ENCODE measurements around the gene FAXDC2. TPM values are rescaled to one million over a fixed set of nuclear protein-coding genes. Genes with fewer than 3 reads are reported as not detected.
"Not testable (repeated sequence)": the region's sequence is repeated elsewhere in the genome, so short reads cannot be mapped to it uniquely, and the experiment has no call there.

The FAXDC2 gene
- total and polyA plus RNA-seq, 9 of the 15 experiments (the other 6 are each of a cell fraction or from before 2014, with no cell fraction given) = 2.4 to 30.0 (median 9.9) TPM

GRCh38 chr5:154822896-154823295, 27.5 kb downstream of the FAXDC2 start:
- peaks cover 10 to 14% of the 10 kb centered on the region in 2 experiments for H3K4me1 ChIP-seq (replicated peaks in 1 of 2; ENCODE audit: control insufficient read depth in 2 of 2, insufficient read depth in 2 of 2, low read length in 2 of 2)
- peaks cover 77% of the 10 kb centered on the region for H3K36me3 ChIP-seq (ENCODE audit: control insufficient read depth, insufficient read depth, low read length)
- BruUV-seq (replicated peaks); FAIRE-seq; in situ Hi-C loops (cut with MboI); H3K9ac ChIP-seq (ENCODE audit: insufficient read depth in 1 of 2, low read depth in 2 of 2, low read length in 2 of 2); H3K9me3 ChIP-seq (replicated peaks; ENCODE audit: control insufficient read depth, insufficient read depth, low read depth, low read length); H3K4me2 ChIP-seq (ENCODE audit: insufficient read depth, low read length); H2AFZ ChIP-seq (ENCODE audit: low read depth, low read length); H3K27ac ChIP-seq (ENCODE audit: extremely low read depth, low read depth, low read length); H4K20me1 ChIP-seq (replicated peaks; ENCODE audit: control insufficient read depth, insufficient read depth, low read length); ATAC-seq; intact Hi-C loops (cut with micrococcal nuclease); H3K9me1 ChIP-seq (ENCODE audit: control insufficient read depth, insufficient read depth, low read length); H3K4me3 ChIP-seq; H3K27me3 ChIP-seq (ENCODE audit: control insufficient read depth in 2 of 2, insufficient read depth in 2 of 2, low read length in 2 of 2); H3K79me2 ChIP-seq (ENCODE audit: control insufficient read depth, insufficient read depth, low read length); DNase-seq (ENCODE audit: extremely low read depth in 1 of 4, low spot score in 3 of 4): not testable (repeated sequence)
- WGBS (ENCODE audit: insufficient coverage, low coverage, missing lambda C conversion rate) = 77% methylated on average over 5 of the region's 5 CpGs
- ChIA-PET POLR2A (interaction anchor here (0.6 to 1.1 kb wide), 2 partner anchors 18 to 206 kb away, joined by 3 to 5 read pairs; no protein-coding TSS in a partner anchor), CTCF (ENCODE audit: low intra/inter-chr PET ratio) (interaction anchor here (0.6 kb wide), 1 partner anchor 167 kb away, joined by 3 read pairs; no protein-coding TSS in a partner anchor)

DNA sequence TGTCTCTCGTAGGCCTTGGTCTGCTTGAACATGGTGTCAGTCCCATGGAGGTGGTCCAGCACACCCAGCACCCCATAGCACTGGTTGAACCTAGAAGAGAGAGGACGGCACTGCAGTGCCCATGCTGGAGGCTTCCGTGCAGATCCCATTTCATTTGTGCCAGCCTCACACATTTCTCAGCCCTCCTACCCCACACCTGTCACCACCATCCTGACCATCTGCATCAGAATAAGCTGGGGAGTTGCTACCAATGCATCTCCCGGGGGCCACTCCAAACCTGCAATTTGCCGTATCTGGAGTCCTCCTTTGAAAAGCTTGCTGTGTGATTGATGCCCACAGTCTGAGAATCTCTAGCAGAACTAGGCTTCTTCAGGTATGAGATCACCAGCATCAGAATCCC, 30.0 kb downstream of the FAXDC2 start:
- DNase-seq (ENCODE audit: extremely low read depth in 1 of 4, low spot score in 3 of 4) (no peak), ATAC-seq (no peak), FAIRE-seq (no peak)
- Histone ChIP-seq H3K27me3 (ENCODE audit: control insufficient read depth in 2 of 2, insufficient read depth in 2 of 2, low read length in 2 of 2) (no peaks in the 10 kb centered on the region), H3K9ac (ENCODE audit: insufficient read depth in 1 of 2, low read depth in 2 of 2, low read length in 2 of 2) (peak overlapping the region in 1 of 2 experiments; percentile 30; a peak in 1 of 4 replicates), H2AFZ (ENCODE audit: low read depth, low read length) (no peak overlapping the region), H3K27ac (ENCODE audit: extremely low read depth, low read depth, low read length) (no peak overlapping the region), H3K36me3 (ENCODE audit: control insufficient read depth, insufficient read depth, low read length) (peaks cover 88% of the 10 kb centered on the region), H4K20me1 (replicated peaks; ENCODE audit: control insufficient read depth, insufficient read depth, low read length) (peaks cover 4% of the 10 kb centered on the region; the same call in 1 of the 2 replicates), H3K9me3 (replicated peaks; ENCODE audit: control insufficient read depth, insufficient read depth, low read depth, low read length) (no peaks in the 10 kb centered on the region), H3K9me1 (ENCODE audit: control insufficient read depth, insufficient read depth, low read length) (peaks cover 3% of the 10 kb centered on the region), H3K4me2 (ENCODE audit: insufficient read depth, low read length) (no peak overlapping the region), H3K79me2 (ENCODE audit: control insufficient read depth, insufficient read depth, low read length) (peaks cover 8% of the 10 kb centered on the region; the same call in 1 of the 3 replicates), H3K4me1 (replicated peaks in 1 of 2; ENCODE audit: control insufficient read depth in 2 of 2, insufficient read depth in 2 of 2, low read length in 2 of 2) (peaks cover 19 to 26% of the 10 kb centered on the region in 2 experiments), H3K4me3 (no peak overlapping the region)
- 96% methylated on average over 5 of the region's 5 CpGs for WGBS (ENCODE audit: insufficient coverage, low coverage, missing lambda C conversion rate)
- BruUV-seq (replicated peaks) = no TSS peak
- in situ Hi-C loops (cut with MboI) (no loop called here), intact Hi-C loops (cut with micrococcal nuclease) (no loop called here)
- ChIA-PET CTCF (ENCODE audit: low intra/inter-chr PET ratio) (no interaction called here), POLR2A (interaction anchor here (0.9 to 1.1 kb wide), 2 partner anchors 10 to 14 kb away, joined by 3 read pairs; no protein-coding TSS in a partner anchor)
- TF ChIP-seq, protein P1, sequence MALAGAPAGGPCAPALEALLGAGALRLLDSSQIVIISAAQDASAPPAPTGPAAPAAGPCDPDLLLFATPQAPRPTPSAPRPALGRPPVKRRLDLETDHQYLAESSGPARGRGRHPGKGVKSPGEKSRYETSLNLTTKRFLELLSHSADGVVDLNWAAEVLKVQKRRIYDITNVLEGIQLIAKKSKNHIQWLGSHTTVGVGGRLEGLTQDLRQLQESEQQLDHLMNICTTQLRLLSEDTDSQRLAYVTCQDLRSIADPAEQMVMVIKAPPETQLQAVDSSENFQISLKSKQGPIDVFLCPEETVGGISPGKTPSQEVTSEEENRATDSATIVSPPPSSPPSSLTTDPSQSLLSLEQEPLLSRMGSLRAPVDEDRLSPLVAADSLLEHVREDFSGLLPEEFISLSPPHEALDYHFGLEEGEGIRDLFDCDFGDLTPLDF (CRISPR knock-in tag; IDR thresholded peaks at IDR 0.05) = no peak
- TF ChIP-seq E4F1 (CRISPR knock-in tag; IDR thresholded peaks at IDR 0.05; ENCODE audit: borderline replicate concordance) (no peak), MCM3 (IDR thresholded peaks at IDR 0.05) (no peak), TEAD2 (tag; IDR thresholded peaks at IDR 0.05) (no peak), POLR2AphosphoS2 (IDR thresholded peaks at IDR 0.05; ENCODE audit: low read length) (no peak), SMAD4 (CRISPR knock-in tag; conservative IDR thresholded peaks at IDR 0.05) (no peak), ZFPM2 (CRISPR knock-in tag; IDR thresholded peaks at IDR 0.05) (no peak), ZFP30 (CRISPR knock-in tag; IDR thresholded peaks at IDR 0.05; ENCODE audit: borderline replicate concordance) (no peak), RUNX1 (IDR thresholded peaks at IDR 0.05; ENCODE audit: low read depth) (no peak)
- TF ChIP-seq, protein P2, sequence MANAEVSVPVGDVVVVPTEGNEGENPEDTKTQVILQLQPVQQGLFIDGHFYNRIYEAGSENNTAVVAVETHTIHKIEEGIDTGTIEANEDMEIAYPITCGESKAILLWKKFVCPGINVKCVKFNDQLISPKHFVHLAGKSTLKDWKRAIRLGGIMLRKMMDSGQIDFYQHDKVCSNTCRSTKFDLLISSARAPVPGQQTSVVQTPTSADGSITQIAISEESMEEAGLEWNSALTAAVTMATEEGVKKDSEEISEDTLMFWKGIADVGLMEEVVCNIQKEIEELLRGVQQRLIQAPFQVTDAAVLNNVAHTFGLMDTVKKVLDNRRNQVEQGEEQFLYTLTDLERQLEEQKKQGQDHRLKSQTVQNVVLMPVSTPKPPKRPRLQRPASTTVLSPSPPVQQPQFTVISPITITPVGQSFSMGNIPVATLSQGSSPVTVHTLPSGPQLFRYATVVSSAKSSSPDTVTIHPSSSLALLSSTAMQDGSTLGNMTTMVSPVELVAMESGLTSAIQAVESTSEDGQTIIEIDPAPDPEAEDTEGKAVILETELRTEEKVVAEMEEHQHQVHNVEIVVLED (CRISPR knock-in tag; IDR thresholded peaks at IDR 0.05) = no peak

Data from K562 (cell line).